ENCODE results near the gene FYCO1.

DNA sequence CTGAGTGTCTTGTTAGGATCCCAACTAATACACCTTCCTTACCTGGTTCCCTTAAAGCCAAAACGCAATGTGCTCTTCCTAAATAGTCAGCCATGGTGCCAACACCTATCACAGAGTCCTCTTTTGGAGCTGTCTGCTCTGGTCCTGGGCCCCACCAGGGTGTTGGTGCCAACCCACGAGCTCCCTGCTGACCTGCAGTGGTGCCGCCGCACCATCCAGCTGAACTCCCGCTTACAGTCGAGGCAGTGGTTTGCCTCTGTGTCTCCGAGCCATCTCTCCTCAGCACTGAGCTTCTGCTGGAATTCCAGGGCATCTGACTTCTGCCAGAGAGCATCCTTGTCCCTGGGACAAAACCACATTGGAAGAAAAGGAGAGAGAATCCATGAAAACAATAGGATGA is 36.4 kb downstream of the FYCO1 start:
- no peak for TF ChIP-seq MYNN (CRISPR knock-in tag; IDR thresholded peaks at IDR 0.05; ENCODE audit: low read depth)
- TF ChIP-seq NBN (conservative IDR thresholded peaks at IDR 0.05), result no peak
- TF ChIP-seq ZNF605 (CRISPR knock-in tag; IDR thresholded peaks at IDR 0.05), result no peak
- TF ChIP-seq, protein P1, sequence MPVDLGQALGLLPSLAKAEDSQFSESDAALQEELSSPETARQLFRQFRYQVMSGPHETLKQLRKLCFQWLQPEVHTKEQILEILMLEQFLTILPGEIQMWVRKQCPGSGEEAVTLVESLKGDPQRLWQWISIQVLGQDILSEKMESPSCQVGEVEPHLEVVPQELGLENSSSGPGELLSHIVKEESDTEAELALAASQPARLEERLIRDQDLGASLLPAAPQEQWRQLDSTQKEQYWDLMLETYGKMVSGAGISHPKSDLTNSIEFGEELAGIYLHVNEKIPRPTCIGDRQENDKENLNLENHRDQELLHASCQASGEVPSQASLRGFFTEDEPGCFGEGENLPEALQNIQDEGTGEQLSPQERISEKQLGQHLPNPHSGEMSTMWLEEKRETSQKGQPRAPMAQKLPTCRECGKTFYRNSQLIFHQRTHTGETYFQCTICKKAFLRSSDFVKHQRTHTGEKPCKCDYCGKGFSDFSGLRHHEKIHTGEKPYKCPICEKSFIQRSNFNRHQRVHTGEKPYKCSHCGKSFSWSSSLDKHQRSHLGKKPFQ (CRISPR knock-in tag; IDR thresholded peaks at IDR 0.05; ENCODE audit: insufficient replicate concordance), result no peak
- TF ChIP-seq BRCA1 (CRISPR knock-in tag; IDR thresholded peaks at IDR 0.05), result no peak
- TF ChIP-seq TCF7 (IDR thresholded peaks at IDR 0.05; ENCODE audit: low read depth), result no peak
- TF ChIP-seq, protein P2, sequence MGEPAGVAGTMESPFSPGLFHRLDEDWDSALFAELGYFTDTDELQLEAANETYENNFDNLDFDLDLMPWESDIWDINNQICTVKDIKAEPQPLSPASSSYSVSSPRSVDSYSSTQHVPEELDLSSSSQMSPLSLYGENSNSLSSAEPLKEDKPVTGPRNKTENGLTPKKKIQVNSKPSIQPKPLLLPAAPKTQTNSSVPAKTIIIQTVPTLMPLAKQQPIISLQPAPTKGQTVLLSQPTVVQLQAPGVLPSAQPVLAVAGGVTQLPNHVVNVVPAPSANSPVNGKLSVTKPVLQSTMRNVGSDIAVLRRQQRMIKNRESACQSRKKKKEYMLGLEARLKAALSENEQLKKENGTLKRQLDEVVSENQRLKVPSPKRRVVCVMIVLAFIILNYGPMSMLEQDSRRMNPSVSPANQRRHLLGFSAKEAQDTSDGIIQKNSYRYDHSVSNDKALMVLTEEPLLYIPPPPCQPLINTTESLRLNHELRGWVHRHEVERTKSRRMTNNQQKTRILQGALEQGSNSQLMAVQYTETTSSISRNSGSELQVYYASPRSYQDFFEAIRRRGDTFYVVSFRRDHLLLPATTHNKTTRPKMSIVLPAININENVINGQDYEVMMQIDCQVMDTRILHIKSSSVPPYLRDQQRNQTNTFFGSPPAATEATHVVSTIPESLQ (CRISPR knock-in tag; conservative IDR thresholded peaks at IDR 0.05), result no peak
- TF ChIP-seq, protein P3, sequence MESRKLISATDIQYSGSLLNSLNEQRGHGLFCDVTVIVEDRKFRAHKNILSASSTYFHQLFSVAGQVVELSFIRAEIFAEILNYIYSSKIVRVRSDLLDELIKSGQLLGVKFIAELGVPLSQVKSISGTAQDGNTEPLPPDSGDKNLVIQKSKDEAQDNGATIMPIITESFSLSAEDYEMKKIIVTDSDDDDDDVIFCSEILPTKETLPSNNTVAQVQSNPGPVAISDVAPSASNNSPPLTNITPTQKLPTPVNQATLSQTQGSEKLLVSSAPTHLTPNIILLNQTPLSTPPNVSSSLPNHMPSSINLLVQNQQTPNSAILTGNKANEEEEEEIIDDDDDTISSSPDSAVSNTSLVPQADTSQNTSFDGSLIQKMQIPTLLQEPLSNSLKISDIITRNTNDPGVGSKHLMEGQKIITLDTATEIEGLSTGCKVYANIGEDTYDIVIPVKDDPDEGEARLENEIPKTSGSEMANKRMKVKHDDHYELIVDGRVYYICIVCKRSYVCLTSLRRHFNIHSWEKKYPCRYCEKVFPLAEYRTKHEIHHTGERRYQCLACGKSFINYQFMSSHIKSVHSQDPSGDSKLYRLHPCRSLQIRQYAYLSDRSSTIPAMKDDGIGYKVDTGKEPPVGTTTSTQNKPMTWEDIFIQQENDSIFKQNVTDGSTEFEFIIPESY (CRISPR knock-in tag; IDR thresholded peaks at IDR 0.05), result no peak

Measured in HepG2 (cell line).